Mucosa of stomach (tissue), 1 donor: ENCODE results near the gene FRMPD1.

ENCODE experiments used
- H3K27me3 ChIP-seq: one replicate; pipeline ENCODE4 v1.7.0; 2013; ENCODE audit warnings: mild to moderate bottlenecking, low read length; ENCODE audit not compliant: control insufficient read depth, insufficient read depth
- H3K36me3 ChIP-seq: one replicate; pipeline ENCODE4 v1.7.0; 2013; ENCODE audit warnings: low read length; ENCODE audit not compliant: control insufficient read depth, insufficient read depth
- H3K4me1 ChIP-seq: one replicate; pipeline ENCODE4 v1.7.0; 2013; ENCODE audit warnings: mild to moderate bottlenecking, low read length; ENCODE audit not compliant: control insufficient read depth, insufficient read depth
- H3K4me3 ChIP-seq: one replicate; pipeline ENCODE4 v1.7.0; 2013; ENCODE audit warnings: low read length
- H3K9ac ChIP-seq: one replicate; pipeline ENCODE4 v1.7.0; 2013; ENCODE audit warnings: mild to moderate bottlenecking, low read length, moderate library complexity
- H3K9me3 ChIP-seq: one replicate; pipeline ENCODE4 v1.7.0; 2013; ENCODE audit warnings: mild to moderate bottlenecking, low read length, moderate library complexity; ENCODE audit not compliant: control insufficient read depth
- donor health status: Pancreatic carcinoma.

The FRMPD1 gene

DNA sequence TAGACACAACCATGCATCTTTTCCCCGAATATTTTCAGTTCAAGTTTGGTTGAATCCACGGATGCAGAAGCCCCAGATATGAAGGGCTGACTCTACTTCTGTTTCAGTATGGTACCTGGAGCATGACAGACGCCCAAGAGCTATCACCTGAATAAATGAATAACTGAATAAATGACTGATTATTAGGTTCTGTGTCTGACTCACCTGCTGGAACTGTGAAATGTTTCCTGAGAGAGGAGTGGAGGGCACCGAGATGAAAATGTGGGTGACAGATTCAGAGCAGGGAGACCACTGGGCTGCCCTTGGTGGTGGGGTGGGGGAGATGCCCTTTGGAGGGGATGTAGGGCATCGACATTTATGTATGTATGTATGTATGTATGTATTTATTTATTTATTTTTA lies 13.2 kb downstream of the FRMPD1 start:
- H3K27me3 ChIP-seq, result peaks cover under 1% of the 10 kb centered on the region
- no peaks in the 10 kb centered on the region for H3K36me3 ChIP-seq
- no peaks in the 10 kb centered on the region for H3K9me3 ChIP-seq
- H3K4me1 ChIP-seq, result no peaks in the 10 kb centered on the region
- no peak overlapping the region for H3K4me3 ChIP-seq
- no peak overlapping the region for H3K9ac ChIP-seq

GRCh38 chr9:37667706-37668105 lies 17.0 kb downstream of the FRMPD1 start:
- Histone ChIP-seq H3K27me3 (peaks cover 3% of the 10 kb centered on the region), H3K4me3 (no peak overlapping the region), H3K9ac (no peak overlapping the region)

GRCh38 chr9:37668116-37668601 lies 17.4 kb downstream of the FRMPD1 start:
- no peak overlapping the region for H3K9ac ChIP-seq
- peaks cover 3% of the 10 kb centered on the region for H3K27me3 ChIP-seq
- no peak overlapping the region for H3K4me3 ChIP-seq
- H3K4me1 ChIP-seq, result no peaks in the 10 kb centered on the region
- H3K36me3 ChIP-seq, result no peaks in the 10 kb centered on the region
- H3K9me3 ChIP-seq, result no peaks in the 10 kb centered on the region

More at GRCh38 chr9:37667706-37668105, 17.0 kb downstream of the FRMPD1 start:
- H3K9me3 ChIP-seq, result no peaks in the 10 kb centered on the region
- no peaks in the 10 kb centered on the region for H3K4me1 ChIP-seq
- no peaks in the 10 kb centered on the region for H3K36me3 ChIP-seq

DNA sequence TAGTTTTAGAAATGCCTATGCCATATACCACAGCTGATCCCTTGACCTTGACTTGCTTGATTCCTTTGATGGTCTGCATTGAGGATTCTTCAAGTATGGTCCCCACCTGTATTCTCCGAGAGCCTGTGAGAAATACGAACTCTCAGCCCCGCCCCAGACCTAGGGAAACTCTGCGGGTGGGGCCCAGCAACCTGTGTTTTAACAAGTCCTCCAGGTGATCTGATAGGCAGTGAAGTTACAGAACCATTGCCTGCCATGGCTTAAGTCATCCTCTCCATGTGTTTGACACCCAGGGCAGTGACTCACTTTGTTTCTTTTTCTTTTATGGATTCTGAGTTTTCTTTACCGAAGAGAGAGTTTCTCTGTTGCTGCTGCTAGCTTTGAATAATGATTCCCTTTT lies 18.5 kb downstream of the FRMPD1 start:
- H3K4me3 ChIP-seq, result no peak overlapping the region
- peaks cover 3% of the 10 kb centered on the region for H3K27me3 ChIP-seq
- no peaks in the 10 kb centered on the region for H3K9me3 ChIP-seq
- no peaks in the 10 kb centered on the region for H3K4me1 ChIP-seq
- H3K36me3 ChIP-seq, result no peaks in the 10 kb centered on the region
- H3K9ac ChIP-seq, result no peak overlapping the region

GRCh38 chr9:37675661-37676060 lies 24.9 kb downstream of the FRMPD1 start:
- Histone ChIP-seq H3K9me3 (no peaks in the 10 kb centered on the region), H3K27me3 (no peaks in the 10 kb centered on the region), H3K9ac (no peak overlapping the region), H3K4me1 (no peaks in the 10 kb centered on the region), H3K36me3 (no peaks in the 10 kb centered on the region), H3K4me3 (no peak overlapping the region)

DNA sequence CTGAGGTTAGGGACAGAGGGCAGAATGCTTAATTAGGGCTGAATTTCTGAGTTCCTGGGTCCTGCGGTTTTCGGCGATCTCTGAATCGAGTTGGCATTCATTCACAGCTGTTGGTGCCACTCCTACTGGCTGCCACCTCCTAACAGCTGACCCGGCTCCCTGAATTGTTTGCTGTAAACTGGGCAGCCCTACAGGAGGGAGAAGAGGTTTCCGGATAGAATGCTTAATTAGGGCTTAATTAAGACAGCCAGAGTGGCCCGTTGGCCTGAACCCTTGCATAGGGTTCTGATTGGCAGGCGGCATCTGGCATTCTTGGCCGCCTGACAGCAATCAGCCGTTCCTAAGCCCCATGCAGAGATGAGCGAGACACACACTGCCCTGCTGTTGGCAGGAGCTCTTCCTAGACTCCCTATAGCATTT lies 25.7 kb downstream of the FRMPD1 start:
- Histone ChIP-seq H3K4me1 (no peaks in the 10 kb centered on the region), H3K36me3 (no peaks in the 10 kb centered on the region), H3K9me3 (no peaks in the 10 kb centered on the region), H3K4me3 (no peak overlapping the region), H3K27me3 (no peaks in the 10 kb centered on the region), H3K9ac (no peak overlapping the region)

DNA sequence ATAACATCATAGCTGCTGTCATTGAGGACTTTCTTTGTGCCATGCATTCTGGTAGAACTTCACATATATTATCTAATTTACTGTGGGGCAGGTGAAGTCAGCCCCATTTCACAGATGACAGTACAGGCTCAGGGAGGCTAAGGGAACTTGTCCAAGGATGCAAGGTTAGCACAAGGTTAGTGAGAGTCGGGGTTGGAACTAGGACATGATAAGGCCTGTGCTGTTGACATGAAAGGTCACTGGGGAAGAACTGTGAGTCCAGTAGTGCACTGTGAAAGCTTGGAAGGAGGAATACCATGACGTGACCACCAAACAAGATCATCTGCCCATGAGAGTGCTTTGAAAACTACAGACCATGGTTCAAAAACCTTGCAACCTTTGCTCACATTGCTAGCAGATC lies 26.7 kb downstream of the FRMPD1 start:
- no peaks in the 10 kb centered on the region for H3K9me3 ChIP-seq
- H3K9ac ChIP-seq, result no peak overlapping the region
- no peak overlapping the region for H3K4me3 ChIP-seq
- no peaks in the 10 kb centered on the region for H3K4me1 ChIP-seq
- H3K36me3 ChIP-seq, result no peaks in the 10 kb centered on the region
- H3K27me3 ChIP-seq, result no peaks in the 10 kb centered on the region

DNA sequence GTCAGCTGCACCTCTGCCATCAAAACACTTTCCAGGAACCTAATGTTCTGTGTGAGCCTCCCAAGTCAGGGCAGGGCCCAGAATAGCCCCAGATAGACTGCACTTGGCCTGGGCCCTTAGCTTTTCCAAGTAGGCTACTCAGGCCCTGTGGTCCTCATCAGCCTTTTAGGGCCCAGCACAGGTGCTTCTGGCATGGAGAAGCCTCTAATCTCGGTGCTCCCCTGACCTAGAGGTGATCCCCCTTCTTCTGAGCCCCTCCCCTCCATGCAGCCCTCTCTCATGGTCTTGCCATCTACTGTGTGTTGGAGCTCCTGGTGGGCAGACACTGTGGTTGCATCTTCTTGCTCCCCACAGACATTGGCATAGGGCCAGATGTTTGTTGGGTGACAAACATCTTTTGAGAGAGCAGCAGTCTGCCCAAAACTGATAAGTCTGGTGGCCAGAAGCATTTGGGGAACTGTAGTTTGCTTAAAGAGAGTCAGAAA lies 28.1 kb downstream of the FRMPD1 start:
- H3K9ac ChIP-seq, result no peak overlapping the region
- H3K9me3 ChIP-seq, result no peaks in the 10 kb centered on the region
- no peaks in the 10 kb centered on the region for H3K36me3 ChIP-seq
- H3K27me3 ChIP-seq, result peaks cover 4% of the 10 kb centered on the region
- H3K4me1 ChIP-seq, result no peaks in the 10 kb centered on the region
- H3K4me3 ChIP-seq, result no peak overlapping the region

GRCh38 chr9:37679649-37680402 lies 29.1 kb downstream of the FRMPD1 start:
- Histone ChIP-seq H3K4me1 (no peaks in the 10 kb centered on the region), H3K9me3 (no peaks in the 10 kb centered on the region), H3K4me3 (no peak overlapping the region), H3K9ac (no peak overlapping the region), H3K27me3 (peaks cover 4% of the 10 kb centered on the region), H3K36me3 (no peaks in the 10 kb centered on the region)

GRCh38 chr9:37682951-37683350 lies 32.2 kb downstream of the FRMPD1 start:
- Histone ChIP-seq H3K27me3 (peaks cover 4% of the 10 kb centered on the region), H3K36me3 (no peaks in the 10 kb centered on the region), H3K4me3 (no peak overlapping the region), H3K4me1 (no peaks in the 10 kb centered on the region), H3K9me3 (no peaks in the 10 kb centered on the region), H3K9ac (no peak overlapping the region)

GRCh38 chr9:37683531-37684371 lies 33.0 kb downstream of the FRMPD1 start:
- Histone ChIP-seq H3K9ac (no peak overlapping the region), H3K36me3 (no peaks in the 10 kb centered on the region), H3K9me3 (no peaks in the 10 kb centered on the region)

GRCh38 chr9:37692622-37693221 lies 42.0 kb downstream of the FRMPD1 start:
- H3K27me3 ChIP-seq, result no peaks in the 10 kb centered on the region

More at GRCh38 chr9:37683531-37684371, 33.0 kb downstream of the FRMPD1 start:
- H3K4me1 ChIP-seq, result no peaks in the 10 kb centered on the region
- peaks cover 4% of the 10 kb centered on the region for H3K27me3 ChIP-seq
- no peak overlapping the region for H3K4me3 ChIP-seq

More at GRCh38 chr9:37692622-37693221, 42.0 kb downstream of the FRMPD1 start:
- no peaks in the 10 kb centered on the region for H3K36me3 ChIP-seq
- no peaks in the 10 kb centered on the region for H3K4me1 ChIP-seq
- H3K9ac ChIP-seq, result no peak overlapping the region
- H3K9me3 ChIP-seq, result no peaks in the 10 kb centered on the region
- no peak overlapping the region for H3K4me3 ChIP-seq
